HG03135 (cell line): Measurements from ENCODE around the gene MMAB.
"Not testable (repeated sequence)": the region's sequence is repeated elsewhere in the genome, so short reads cannot be mapped to it uniquely, and the experiment has no call there.

Experiments
- ATAC-seq: cut with Tn5 transposase; IDR thresholded peaks from one replicate; pipeline ENCODE4 v1.9.1; 2021; ENCODE audit warnings: mild to moderate bottlenecking, moderate library complexity; ENCODE audit not compliant: unreplicated experiment

MMAB gene

DNA sequence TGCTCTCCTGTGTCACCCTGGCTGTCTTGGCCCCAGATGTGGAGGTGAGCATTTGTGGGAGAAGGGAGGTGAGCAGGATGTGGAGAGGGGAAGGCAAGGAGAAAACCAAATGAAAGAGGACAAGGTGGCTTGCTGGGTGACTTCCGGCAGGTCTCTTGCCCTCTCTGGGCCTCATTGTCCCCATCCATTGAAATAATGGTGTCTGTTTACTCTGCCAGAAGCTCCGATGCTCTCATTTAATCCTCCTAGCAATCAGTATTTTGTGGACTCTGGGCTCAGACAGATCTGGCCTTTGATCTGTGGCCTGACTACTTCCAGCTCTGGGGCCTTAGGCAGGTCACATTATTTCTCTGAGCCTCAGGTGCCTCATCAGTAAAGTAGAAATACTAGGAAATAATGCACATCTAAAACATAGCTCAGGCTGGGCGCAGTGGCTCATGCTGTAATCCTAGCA lies 30.9 kb upstream of the MMAB start:
- ATAC-seq: no peak

DNA sequence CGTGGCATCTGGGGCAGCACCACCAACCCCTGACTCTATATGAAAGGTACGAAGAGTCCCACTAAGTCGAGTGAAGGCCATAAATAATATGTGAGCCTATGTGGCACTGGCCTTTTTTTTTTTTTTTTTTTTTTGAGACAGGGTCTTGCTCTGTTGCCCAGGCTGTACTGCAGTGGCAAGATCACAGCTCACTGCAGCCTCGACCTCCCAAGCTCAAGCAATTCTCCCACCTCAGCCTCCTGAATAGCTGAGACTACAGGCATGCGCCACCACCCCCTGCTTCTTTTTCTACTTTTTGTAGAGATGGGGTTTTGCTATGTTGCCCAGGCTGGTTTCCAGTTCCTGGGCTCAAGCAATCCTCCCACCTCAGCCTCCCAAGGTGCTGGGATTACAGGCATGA lies 28.8 kb upstream of the MMAB start:
- not testable (repeated sequence) for ATAC-seq

DNA sequence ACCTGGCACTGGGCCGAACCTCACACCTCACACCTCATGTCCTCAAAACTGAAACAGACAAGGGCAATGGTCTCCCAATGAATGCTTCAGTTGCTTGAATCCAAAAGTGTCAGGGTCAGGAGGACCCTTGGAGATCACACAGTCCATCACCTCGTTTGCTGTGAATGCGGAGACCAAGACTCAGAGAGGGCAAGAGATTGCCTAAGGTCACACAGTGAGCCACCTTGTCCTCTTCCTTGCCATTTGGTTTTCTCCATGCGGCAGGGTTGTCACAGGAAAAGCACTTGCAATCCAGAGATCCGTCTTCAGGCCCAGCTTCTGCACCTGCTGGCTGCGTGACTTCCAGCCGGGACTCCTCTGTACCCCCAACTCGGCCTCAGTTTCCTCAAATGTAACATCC lies 28.3 kb upstream of the MMAB start:
- ATAC-seq: no peak

DNA sequence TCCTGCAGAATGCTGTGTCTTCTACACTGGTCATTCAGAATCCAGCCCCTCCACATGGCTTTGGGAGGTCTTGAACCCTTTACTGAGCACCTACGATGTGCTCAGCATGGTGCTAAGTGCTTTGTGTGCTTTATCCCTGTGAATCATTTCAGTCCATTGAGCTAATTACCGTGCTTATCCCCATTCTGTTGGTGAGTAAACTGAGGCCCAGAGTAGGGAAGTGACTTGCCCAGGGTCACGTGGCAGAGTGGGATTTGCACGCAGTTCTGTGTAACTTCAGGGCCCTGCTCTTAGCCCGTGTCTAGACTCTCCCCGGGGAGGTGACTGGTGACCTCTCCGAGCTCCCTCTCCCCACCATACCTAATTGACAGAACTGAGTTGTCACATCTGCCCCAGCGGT lies 27.7 kb upstream of the MMAB start:
- ATAC-seq: no peak

DNA sequence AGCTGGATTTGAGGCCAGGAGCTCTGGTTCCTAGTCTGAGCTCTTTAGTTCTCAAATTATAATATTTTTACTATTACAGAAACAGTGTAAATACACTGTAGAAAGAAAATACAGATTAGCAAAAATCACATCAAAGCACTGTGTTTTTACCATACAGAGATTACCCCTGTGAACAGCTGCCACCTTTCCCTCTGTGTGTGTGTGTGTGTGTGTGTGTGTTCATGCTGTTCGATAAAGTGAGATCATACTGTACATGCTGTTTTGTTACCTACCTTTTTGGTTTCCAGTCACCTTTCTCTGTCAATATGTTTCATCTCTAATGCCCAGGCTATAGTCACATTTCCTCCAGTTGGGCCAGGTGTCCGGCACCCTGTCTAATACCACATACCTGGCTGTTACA lies 27.2 kb upstream of the MMAB start:
- ATAC-seq: no peak

DNA sequence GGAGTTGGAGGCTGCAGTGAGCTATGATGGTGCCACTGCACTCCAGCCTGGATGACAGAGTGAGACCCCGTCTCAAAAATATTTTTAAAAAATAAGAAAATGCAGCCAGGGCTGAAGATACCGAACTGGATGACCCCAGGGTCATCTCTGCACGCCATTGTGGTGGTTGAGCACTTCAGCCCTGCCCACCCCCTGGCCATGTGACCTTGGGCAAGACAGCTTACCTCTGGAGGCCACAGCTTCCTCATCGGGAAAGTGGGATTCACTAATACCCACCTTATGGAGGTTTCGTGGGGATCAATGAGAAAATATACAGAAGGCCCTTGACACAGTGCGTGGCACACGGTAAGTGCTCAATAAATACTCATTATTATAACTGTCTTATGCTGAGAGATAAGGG lies 25.8 kb upstream of the MMAB start:
- no peak for ATAC-seq

DNA sequence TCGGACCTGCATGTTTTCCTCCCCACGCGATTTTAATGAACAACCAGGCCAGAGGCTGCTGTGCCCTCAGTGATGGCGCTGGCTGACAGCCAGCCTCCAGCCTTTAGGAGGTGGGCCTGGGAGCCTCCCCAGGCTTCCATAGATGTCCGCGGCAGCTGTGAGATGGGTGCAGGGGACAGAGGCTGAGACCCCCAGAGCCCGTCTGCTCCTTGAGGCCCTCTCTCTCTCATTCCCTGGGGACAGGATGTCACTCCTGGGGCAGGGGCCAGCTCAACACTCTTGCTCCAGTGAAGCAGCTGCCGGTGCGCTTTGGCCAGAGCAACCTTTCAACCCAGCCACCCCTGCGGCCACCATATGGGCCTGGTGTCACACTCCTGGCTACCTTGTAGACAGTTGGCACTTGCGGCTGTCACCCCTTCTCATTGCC lies 25.1 kb upstream of the MMAB start:
- no peak for ATAC-seq

DNA sequence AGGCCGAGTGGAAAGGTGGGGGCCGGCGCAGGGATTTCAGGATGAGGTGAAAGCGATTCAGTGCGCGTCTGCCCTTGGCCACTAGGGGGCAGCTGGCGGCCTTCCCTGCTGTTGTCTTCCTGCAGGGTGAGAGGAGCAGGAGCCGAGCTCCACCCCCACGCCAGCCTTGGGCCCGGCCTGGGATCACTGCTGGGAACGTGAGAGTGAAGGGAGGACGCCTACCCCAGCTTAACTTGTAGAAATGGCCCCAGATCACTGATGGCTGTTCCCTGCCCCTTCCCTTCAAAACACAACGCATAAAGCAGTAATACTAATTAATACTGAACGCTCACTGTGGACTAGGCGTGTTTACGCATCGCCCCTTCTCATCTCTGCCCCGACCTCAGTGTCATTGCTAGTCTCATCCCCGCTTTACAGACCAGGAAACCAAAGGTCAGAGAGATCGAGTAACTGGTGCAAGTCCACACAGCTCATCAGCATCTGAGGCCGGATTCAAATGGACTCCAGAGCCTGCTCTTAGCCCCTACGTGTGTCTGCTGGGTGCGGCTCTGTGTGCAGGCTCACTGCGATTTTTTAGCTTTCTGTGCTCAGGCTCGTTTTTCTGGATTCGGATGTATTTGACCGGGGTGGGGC lies 24.6 kb upstream of the MMAB start:
- ATAC-seq: no peak

DNA sequence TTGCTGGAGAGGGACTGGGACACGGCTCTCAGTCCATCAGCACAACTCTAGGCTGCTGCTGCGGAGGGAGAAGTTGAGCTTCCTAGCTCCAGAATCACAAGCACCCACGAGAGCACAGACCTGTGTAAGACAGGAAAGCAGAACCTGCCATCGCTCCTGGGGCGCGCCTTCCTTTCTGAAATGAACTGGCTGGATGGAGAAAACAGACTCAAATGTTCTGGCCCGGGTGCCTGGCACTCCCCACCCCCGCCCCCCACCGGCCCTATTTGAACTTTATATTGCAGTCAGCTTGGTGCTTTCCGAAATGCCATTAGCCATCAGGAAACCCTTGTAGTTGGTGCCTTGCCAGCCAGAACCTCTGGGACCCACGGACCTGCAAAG lies 24.1 kb upstream of the MMAB start:
- ATAC-seq: no peak

DNA sequence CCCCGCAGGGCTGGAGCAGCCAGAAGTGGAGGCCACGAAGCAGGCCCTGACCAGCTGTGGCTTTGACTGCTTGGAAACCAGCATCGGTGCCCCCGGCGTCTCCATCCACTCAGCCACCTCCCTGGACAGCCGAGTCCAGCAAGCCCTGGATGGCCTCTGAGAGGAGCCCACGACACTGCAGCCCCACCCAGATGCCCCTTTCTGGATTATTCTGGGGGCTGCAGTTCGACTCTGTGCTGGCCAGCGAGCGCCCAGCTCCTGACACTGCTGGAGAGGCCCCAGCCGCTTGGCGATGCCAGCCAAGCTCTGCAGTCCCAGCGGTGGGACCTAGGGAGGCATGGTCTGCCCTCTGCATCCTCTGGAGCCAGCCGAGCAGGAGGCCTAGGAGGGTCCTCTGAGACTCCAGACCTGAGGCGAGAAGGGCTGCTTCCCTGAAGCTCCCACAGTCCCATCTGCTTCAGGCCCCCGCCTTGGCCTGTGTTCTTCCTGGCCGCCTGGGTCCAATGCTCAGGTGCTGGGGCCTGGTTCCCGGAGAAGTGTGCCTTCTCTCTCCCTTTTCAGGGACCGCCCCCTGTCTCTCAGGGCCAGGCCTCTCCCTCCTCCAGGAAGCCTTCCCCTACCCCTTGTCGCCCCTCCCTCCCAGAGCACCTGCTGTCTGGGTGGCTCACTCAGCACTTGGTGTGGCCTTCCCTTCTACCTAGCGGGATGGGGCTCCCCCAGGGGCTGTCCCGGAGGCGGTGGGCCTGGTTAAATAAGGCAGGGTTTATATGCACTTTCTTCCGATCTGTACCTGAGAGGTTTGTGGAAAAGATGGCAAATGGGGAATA lies 23.3 kb upstream of the MMAB start:
- ATAC-seq: no peak

DNA sequence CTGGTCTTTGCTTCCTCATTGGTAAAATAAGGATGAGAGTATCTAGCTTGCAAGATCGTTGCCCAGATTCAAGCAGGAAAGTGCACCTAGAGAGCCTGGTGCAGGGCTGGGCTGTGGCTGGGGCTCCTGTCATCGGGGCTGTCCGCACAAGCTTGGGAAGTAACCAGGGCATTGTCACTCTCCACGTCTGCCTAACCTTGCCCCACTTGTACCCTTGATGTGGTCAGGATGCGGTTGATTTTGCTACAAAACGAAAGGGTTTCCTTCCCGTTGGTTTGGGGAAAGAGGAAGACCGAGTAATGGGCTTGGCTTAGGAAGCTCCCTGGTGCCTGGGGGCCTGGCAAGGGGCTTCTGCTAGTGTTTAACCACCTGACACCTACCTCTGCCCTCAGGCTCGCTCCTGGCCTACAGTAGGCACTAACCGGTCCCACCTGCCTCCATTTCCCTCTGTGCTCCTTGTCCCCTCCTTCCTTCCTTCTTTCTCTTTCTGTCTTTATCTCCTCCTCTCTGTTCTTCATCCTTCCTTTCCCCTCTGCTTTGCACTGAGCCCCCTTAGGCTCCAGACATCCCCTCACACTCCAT lies 22.1 kb upstream of the MMAB start:
- ATAC-seq: no peak

DNA sequence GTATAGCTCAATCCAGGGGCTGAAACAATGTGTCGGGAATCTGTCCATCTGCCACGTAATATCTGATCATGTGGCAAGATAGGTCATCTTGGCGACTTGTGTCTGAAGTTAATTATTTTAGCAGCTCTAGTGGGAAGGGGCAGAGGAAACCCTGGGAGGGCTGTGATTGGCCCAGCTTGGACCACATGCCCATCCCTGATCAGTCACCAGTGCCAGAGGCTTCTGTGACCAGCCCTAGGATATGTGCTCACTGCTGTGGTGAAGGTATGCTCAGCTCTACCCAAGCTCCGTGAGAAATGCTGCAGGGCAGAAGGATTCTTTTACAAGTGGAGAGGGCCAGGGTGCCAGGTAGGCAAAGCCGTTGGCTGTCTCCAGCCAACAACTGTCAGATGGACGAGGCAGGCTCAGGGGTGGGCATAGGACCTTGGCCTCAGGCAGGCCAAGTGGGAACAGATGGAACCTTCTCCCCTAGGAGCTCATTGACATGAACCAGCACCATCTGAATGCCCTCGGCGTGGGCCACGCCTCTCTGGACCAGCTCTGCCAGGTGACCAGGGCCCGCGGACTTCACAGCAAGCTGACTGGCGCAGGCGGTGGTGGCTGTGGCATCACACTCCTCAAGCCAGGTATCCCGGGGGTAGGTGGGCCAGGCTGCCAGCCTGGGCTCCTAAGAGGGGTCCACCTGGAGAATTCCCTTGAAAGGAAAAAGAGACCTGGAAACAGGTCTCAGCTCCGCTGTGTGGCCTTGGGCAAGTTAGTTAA lies 21.4 kb upstream of the MMAB start:
- ATAC-seq: no peak

DNA sequence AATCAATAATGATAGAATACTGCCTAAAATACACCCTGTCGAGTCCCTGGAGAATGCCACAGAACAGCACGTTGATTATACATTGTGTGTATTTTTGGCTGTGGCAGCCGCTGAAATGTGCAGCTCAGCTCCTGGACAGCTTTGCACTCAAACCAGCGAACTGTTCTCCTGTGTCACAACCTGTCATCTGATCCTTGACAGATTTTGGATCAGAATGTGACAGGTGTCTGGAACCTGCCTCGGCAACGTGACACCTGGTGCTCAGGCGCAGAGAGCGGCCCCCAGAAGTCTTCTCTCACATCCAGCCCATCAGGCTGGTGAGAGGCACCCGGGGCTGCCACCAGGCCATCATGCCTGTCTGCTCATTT lies 19.6 kb upstream of the MMAB start:
- ATAC-seq: no peak

DNA sequence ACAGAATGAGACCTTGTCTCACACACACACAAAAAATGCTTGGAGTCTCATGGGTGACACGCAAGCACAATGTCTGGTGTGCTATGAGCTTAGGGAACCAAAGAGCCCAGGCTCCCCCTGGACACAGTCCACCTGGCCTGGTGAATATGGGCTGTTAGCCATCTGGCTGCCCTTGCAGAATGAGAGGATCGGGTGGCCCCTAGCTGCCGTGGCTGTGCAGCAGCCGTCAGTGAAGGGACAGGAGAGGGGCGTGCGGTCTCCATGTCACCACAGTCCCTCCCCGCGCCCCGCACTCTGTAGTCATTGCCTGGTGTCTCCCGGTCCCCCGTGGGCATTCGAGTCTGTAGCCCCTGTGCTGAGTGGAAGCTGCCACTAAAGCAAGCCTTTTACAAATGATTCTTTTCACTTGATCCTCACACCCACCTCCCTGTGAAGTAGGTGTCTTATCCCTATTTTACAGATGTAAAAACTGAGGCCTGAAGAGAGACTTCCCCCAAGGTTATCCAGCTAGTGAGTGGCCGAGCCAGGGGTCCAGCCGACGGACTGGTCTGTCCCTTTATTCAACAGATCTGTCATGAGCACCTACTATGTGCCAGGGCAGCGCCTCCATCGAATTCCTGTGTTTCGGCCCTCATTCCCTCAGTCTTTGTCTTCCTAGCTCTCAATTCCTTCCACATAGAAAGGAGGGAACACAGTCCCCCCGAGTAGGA lies 19.0 kb upstream of the MMAB start:
- no peak for ATAC-seq

DNA sequence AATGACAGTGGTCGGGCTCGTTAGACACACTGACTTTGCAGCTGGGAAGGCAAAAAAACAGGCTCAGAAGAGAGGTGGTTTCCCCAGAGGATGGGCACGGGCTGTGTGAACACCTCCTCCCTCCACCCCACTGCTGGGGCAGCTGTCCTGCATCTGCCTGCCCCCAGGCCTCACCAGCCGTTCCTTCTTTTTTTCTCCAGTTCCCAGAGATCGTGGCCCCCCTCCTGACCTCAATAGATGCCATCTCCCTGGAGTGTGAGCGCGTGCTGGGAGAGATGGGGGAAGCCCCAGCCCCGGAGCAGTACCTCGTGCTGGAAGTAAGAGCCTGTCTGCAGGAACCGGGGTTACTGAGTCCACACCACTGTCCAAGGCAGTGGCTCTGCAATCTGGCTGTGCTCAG lies 17.7 kb upstream of the MMAB start:
- ATAC-seq: no peak

DNA sequence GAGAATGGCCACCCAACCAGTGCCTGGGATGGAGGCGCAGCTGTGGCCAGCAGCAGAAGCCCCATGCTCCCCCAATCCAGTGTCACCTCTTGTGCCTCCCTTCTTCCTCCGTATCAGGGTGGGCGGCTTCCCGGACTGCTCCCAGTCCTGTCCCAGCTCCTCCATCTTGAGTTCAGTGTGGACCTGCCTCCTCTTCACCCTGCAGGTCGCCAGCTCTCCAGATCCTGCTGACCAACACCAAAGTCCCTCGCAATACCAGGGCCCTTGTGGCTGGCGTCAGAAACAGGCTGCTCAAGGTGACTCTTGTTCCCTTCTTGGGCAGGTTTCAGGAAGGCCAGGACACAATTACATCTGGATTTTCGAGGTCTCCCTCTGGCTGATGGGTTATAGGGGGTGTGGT lies 17.3 kb upstream of the MMAB start:
- ATAC-seq: no peak

DNA sequence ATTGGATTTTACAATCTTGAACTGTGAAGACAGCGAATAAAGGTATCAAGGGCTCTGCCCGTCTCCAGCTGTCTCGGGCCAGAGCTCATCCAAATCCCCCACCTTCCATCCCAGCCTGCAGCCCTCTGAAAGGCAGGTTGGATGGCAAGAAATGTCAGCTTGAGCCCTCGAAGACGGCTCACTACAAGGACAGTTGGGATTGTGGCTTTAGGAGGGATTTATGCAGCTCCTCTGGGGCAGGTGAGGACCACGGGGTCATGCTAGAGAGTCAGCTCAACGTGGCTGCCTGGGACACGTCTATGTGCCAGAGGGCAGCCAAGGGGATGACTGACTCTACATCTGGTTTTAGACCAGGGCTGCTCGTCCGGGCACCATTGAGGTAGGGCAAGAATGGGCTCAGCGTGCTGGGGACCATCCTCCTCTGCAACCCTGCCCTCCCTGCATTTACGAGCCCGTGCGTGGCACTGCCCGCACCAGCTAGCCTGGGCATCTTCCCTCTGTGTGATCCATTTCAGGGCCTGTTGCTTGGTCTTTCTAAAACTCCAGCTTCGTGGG lies 16.5 kb upstream of the MMAB start:
- ATAC-seq: no peak

DNA sequence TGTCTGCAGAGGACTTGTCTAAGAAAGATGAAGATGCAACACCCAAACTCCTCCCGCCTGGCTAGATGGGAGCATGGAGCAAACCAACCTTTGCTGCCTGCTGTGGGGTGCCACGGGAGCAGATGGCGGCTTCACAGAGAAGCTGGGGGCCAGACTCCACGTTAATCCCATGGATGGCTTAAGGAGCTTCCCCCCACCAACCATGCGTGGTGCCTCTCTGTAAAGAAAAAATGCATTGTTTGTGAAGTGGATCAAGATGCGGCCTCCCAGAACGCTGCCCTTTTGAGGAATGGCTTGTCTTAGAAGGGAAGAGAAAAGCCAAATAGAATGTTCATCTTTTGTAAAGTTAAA lies 15.9 kb upstream of the MMAB start:
- ATAC-seq: no peak

DNA sequence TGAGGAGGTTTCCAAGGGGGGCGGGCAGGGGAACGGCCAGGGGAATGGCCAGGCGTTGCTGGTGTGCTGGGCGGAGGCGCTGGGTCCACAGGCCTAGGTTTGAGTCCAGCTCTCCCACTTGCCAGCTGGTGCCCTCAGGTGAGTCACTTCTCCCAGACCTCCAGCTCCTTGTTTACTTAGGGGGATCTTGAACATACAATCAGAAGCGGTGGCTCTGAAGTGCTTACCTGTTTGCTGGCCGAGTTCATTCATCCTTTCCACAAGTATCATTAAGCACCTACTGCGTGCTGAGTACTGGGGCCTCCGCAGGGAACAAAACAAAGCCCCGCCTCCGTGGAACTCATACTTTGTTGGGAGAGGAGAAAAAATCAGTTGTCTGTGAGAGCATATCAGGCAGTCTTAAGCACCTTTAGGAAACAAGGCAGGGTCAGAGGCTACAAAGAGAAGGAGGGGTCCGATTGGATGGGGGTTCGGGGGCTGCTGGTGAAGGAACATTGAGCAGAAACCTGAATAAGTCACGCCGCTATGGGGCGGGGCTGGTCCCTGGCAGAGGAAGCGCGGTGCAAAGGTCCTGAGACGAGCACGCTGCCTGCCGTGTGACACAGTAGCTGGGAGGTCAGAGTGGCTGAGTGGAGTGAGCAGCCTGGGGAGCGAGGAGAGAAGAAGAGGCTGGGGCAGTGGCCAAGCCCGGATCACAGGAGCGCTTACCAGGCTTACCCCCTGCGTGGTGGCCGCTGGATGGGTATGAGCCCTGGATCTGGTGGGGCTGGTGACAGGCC lies 15.3 kb upstream of the MMAB start:
- no peak for ATAC-seq

DNA sequence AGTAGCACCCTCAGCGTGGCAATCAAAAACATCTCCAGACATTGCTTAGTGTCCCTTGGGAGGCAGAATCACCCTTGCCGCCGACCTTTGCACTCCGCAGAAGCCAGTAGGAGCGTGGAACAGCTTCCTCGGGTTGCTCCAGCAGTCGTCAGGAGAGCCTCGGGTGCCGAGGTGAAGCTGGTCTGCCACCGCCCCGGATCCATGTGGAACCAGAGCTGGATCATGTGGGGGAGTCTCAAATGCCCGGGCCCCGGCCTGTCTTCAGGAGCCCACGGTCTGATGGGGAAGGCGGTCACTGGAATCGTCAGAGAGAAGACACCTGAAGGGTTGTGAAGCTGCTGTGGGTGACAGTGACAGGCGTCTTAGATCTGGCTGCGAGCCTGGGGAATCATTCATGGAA lies 14.6 kb upstream of the MMAB start:
- no peak for ATAC-seq
